K562 (cell line): ENCODE results near the gene ADAMTS2. TPM values are rescaled to one million over a fixed set of nuclear protein-coding genes. Genes with fewer than 3 reads are reported as not detected.

Experiments
- ATAC-seq: fragments of 200-7000 bp; cut with Tn5 transposase; 3 replicates; pipeline ENCODE4 v1.9.1; 2020; ENCODE audit warnings: moderate library complexity
- BruUV-seq: library from RNA; stranded (reverse); fragments of 400-500 nt; replicated peaks from 2 replicates; lab custom pipeline; 2021; lab: Mats Ljungman, UMichigan
- CTCF ChIA-PET: fragments of 300-600 bp; formaldehyde crosslinking; extraction: SDS; loops from one replicate; lab custom pipeline; 2021; ENCODE audit warnings: low intra/inter-chr PET ratio; lab: Yijun Ruan, JAX
- POLR2A ChIA-PET: fragments of 300-600, 350-650 bp; sonication (Branson Sonifier 250); formaldehyde crosslinking; extraction: SDS; loops from one replicate; lab custom pipeline; 2021; ENCODE audit warnings: antibody characterized with exemption, inconsistent platforms; lab: Yijun Ruan, JAX
- DNase-seq, 4 experiments: peaks; one replicate each; pipeline versions ENCODE4 v3.0.0 to v3.0.0-alpha.2; 2011 to 2018; ENCODE audit warnings: low spot score in 3 of 4, mixed read lengths in 3 of 4; ENCODE audit errors: extremely low read depth in 1 of 4
- FAIRE-seq: peaks from 2 replicates; lab custom pipeline; 2011; peaks lifted over from hg19 to GRCh38; lab: Jason Lieb, UNC
- H2AFZ ChIP-seq: 2 replicates; pipeline ENCODE4 v1.6.0; 2011; ENCODE audit warnings: low read depth, low read length, control low read depth, inconsistent platforms
- H3K27ac ChIP-seq: fragments of 200-600 bp; 3 replicates; pipeline ENCODE4 v1.8.0; 2011; ENCODE audit warnings: low read depth, mild to moderate bottlenecking, control low read depth, inconsistent platforms, low read length, moderate library complexity, mixed read lengths; ENCODE audit errors: extremely low read depth
- H3K27me3 ChIP-seq, 2 experiments: fragments of 300-600 bp in 1 of 2; 2 replicates in 1 of 2; 3 replicates in 1 of 2; pipeline versions ENCODE4 v1.6.0 to v1.8.0; 2011; ENCODE audit warnings: inconsistent platforms in 2 of 2, low read length in 2 of 2, mild to moderate bottlenecking in 1 of 2, mixed read lengths in 1 of 2, moderate library complexity in 1 of 2; ENCODE audit not compliant: control insufficient read depth in 2 of 2, insufficient read depth in 2 of 2
- H3K36me3 ChIP-seq: fragments of 300-600 bp; 3 replicates; pipeline ENCODE4 v1.8.0; 2011; ENCODE audit warnings: mild to moderate bottlenecking, low read length, inconsistent platforms; ENCODE audit not compliant: control insufficient read depth, insufficient read depth
- H3K4me1 ChIP-seq, 2 experiments: fragments of 200-600 bp in 1 of 2; replicated peaks in 1 of 2; 2 replicates in 1 of 2; 3 replicates in 1 of 2; pipeline versions ENCODE4 v1.5.1 to v1.8.0; 2011; ENCODE audit warnings: inconsistent platforms in 2 of 2, low read length in 2 of 2, mild to moderate bottlenecking in 1 of 2, mixed read lengths in 1 of 2, moderate library complexity in 1 of 2; ENCODE audit not compliant: control insufficient read depth in 2 of 2, insufficient read depth in 2 of 2
- H3K4me2 ChIP-seq: 2 replicates; pipeline ENCODE4 v1.6.1; 2011; ENCODE audit warnings: low read length, control low read depth, inconsistent platforms, mixed read lengths; ENCODE audit not compliant: insufficient read depth
- H3K4me3 ChIP-seq: fragments of 200-600 bp; sonication (generic), shearing (Covaris generic); 2 replicates; pipeline ENCODE4 v1.5.1; 2016; ENCODE audit warnings: control low read depth, inconsistent platforms
- H3K79me2 ChIP-seq: fragments of 200-600 bp; 3 replicates; pipeline ENCODE4 v1.8.0; 2011; ENCODE audit warnings: low read length, inconsistent platforms; ENCODE audit not compliant: control insufficient read depth, insufficient read depth
- H3K9ac ChIP-seq, 2 experiments: 2 replicates each; pipeline versions ENCODE4 v1.6.0 to v1.6.1; 2011; ENCODE audit warnings: low read depth in 2 of 2, low read length in 2 of 2, control low read depth in 1 of 2, inconsistent platforms in 1 of 2, mild to moderate bottlenecking in 1 of 2, mixed read lengths in 1 of 2; ENCODE audit not compliant: insufficient read depth in 1 of 2
- H3K9me1 ChIP-seq: one replicate; pipeline ENCODE4 v1.6.0; 2011; ENCODE audit warnings: inconsistent platforms, mild to moderate bottlenecking, low read length, moderate library complexity; ENCODE audit not compliant: control insufficient read depth, insufficient read depth
- H3K9me3 ChIP-seq: replicated peaks from 2 replicates; pipeline ENCODE4 v1.5.1; 2011; ENCODE audit warnings: low read depth, low read length, inconsistent platforms; ENCODE audit not compliant: control insufficient read depth, insufficient read depth
- H4K20me1 ChIP-seq: replicated peaks from 2 replicates; pipeline ENCODE4 v1.6.1; 2011; ENCODE audit warnings: low read length, inconsistent platforms, mixed read lengths; ENCODE audit not compliant: control insufficient read depth, insufficient read depth
- DMBX1 ChIP-seq: fragments of 250-450 bp; sonication (Bioruptor Pico); IDR thresholded peaks from 2 replicates; pipeline ENCODE4 v1.8.0; 2022; ENCODE audit warnings: inconsistent platforms, mild to moderate bottlenecking, moderate library complexity, borderline replicate concordance
- HNRNPK ChIP-seq: fragments of 200-400 bp; formaldehyde crosslinking; IDR thresholded peaks from one replicate; pipeline ENCODE4 v1.6.1; 2018; ENCODE audit warnings: mild to moderate bottlenecking, low read depth, low read length; ENCODE audit not compliant: poor library complexity, severe bottlenecking
- IFI16 ChIP-seq: fragments of 250-450 bp; sonication (Bioruptor Pico); IDR thresholded peaks from 2 replicates; pipeline ENCODE4 v2.1.2; 2022; ENCODE audit warnings: mild to moderate bottlenecking, inconsistent platforms
- KDM4B ChIP-seq, 2 experiments: fragments of 450-650 bp in 1 of 2; sonication (generic) in 1 of 2; IDR thresholded peaks; 2 replicates each; pipeline ENCODE4 v1.6.1; 2016 to 2017; ENCODE audit warnings: borderline replicate concordance in 2 of 2, antibody characterized with exemption in 1 of 2, low read depth in 1 of 2, mild to moderate bottlenecking in 1 of 2
- RERE ChIP-seq: sonication (generic); formaldehyde crosslinking; IDR thresholded peaks from 2 replicates; pipeline ENCODE4 v1.8.0; 2023; ENCODE audit warnings: missing genetic modification reagents, mild to moderate bottlenecking, borderline replicate concordance
- TCF15 ChIP-seq: fragments of 250-450 bp; sonication (Bioruptor Pico); IDR thresholded peaks from 2 replicates; pipeline ENCODE4 v1.8.0; 2022; ENCODE audit warnings: moderate library complexity, mild to moderate bottlenecking, inconsistent platforms
- ZBTB26 ChIP-seq: fragments of 450-650 bp; formaldehyde crosslinking; IDR thresholded peaks from 2 replicates; pipeline ENCODE4 v1.4.0; 2022; ENCODE audit warnings: missing genetic modification characterization
- ZC3H8 ChIP-seq: fragments of 450-650 bp; IDR thresholded peaks from 2 replicates; pipeline ENCODE4 v1.6.1; 2017
- ZFP30 ChIP-seq: fragments of 250-450 bp; sonication (Bioruptor Pico); IDR thresholded peaks from 2 replicates; pipeline ENCODE4 v1.8.0; 2022; ENCODE audit warnings: moderate library complexity, mild to moderate bottlenecking, inconsistent platforms, borderline replicate concordance
- ZNF175 ChIP-seq: fragments of 200-800 bp; sonication (Bioruptor generic); IDR thresholded peaks from 2 replicates; pipeline ENCODE4 v1.6.1; 2016; ENCODE audit warnings: low read depth, mild to moderate bottlenecking, missing genetic modification characterization, missing compliant biosample characterization
- ZNF263 ChIP-seq: sonication (generic); formaldehyde crosslinking; IDR thresholded peaks from 2 replicates; pipeline ENCODE4 v1.8.0; 2022; ENCODE audit warnings: mild to moderate bottlenecking, missing genetic modification reagents, borderline replicate concordance
- ZNF274 ChIP-seq: IDR thresholded peaks from 2 replicates; pipeline ENCODE4 v1.6.1; 2011; ENCODE audit warnings: low read depth, mild to moderate bottlenecking, low read length, moderate library complexity, borderline replicate concordance
- ZNF431 ChIP-seq: sonication (generic); formaldehyde crosslinking; IDR thresholded peaks from 2 replicates; pipeline ENCODE4 v1.8.0; 2022; ENCODE audit warnings: mild to moderate bottlenecking, missing genetic modification reagents
- ZNF764 ChIP-seq: fragments of 250-450 bp; sonication (Bioruptor Pico); IDR thresholded peaks from 2 replicates; pipeline ENCODE4 v1.4.0; 2020; ENCODE audit warnings: low read depth, mild to moderate bottlenecking, moderate library complexity
- WGBS: fragments of 100-300 bp; shearing (Covaris generic); methylation state at CpG from one replicate; pipeline ENCODE4 v1.1.6; 2016; ENCODE audit warnings: low coverage, mixed read lengths; ENCODE audit not compliant: insufficient coverage; ENCODE audit errors: missing lambda C conversion rate; 5-methylcytosine and 5-hydroxymethylcytosine counted together
- in situ Hi-C: fragments of 300-500 bp; cut with MboI; formaldehyde crosslinking; loops from 4 replicates; pipeline ENCODE4 v1.15.0; 2018; ENCODE audit warnings: inconsistent platforms, mixed read lengths
- intact Hi-C: fragments of 100-400 bp; cut with micrococcal nuclease; formaldehyde crosslinking; loops from 2 replicates; pipeline ENCODE4 v1.14.2; 2022
- polyA plus RNA-seq, 8 experiments: library from polyadenylated mRNA; depleted of rRNA in 4 of 8; stranded (reverse) in 5 of 8; unstranded in 3 of 8; fragments of >200 nt; fragmentation: Nextera tagmentation in 2 of 8; fragmentation: Illumina TruSeq in 1 of 8; extraction: Ambion mirVana in 2 of 8; extraction: Trizol in 1 of 8; gene quantifications; 2 replicates each; pipeline versions ENCODE4 v1.2.1 to v1.2.3, GENCODE V29; 2011 to 2014; ENCODE audit warnings: inconsistent platforms in 1 of 8, missing spikeins in 1 of 8
- total RNA-seq, 7 experiments: library from RNA; depleted of rRNA in 6 of 7; stranded (reverse); fragments of >200 nt in 6 of 7; fragmentation: Illumina TruSeq in 2 of 7; extraction: Trizol in 2 of 7; gene quantifications; 2 replicates each; pipeline versions ENCODE4 v1.2.1 to v1.2.3, GENCODE V29; 2011 to 2021; ENCODE audit warnings: low replicate concordance in 1 of 7

ADAMTS2 gene
- total and polyA plus RNA-seq, 9 of the 15 experiments (the other 6 are each of a cell fraction or from before 2014, with no cell fraction given), result not detected

GRCh38 chr5:179124273-179124852 is 220.9 kb downstream of the ADAMTS2 start:
- no peak overlapping the region for H3K27ac ChIP-seq
- no peaks in the 10 kb centered on the region for H3K9me3 ChIP-seq
- in situ Hi-C loops, result no loop called here
- H3K4me3 ChIP-seq, result no peak overlapping the region
- DNase-seq, result no peak
- H3K9ac ChIP-seq, result no peak overlapping the region
- peaks cover 0 to 64% of the 10 kb centered on the region in 2 experiments; a peak in 2 of 5 replicates for H3K27me3 ChIP-seq
- peaks cover 0 to 7% of the 10 kb centered on the region in 2 experiments; a peak in 1 of 5 replicates for H3K4me1 ChIP-seq
- no TSS peak for BruUV-seq
- H3K4me2 ChIP-seq, result no peak overlapping the region
- no peak for ATAC-seq
- no peaks in the 10 kb centered on the region for H3K36me3 ChIP-seq
- H2AFZ ChIP-seq, result no peak overlapping the region
- ChIA-PET POLR2A (interaction anchor here (0.5 to 0.6 kb wide), 2 partner anchors 198 to 913 kb away, joined by 3 read pairs; no protein-coding TSS in a partner anchor), CTCF (no interaction called here)
- no peaks in the 10 kb centered on the region for H4K20me1 ChIP-seq
- no peak for FAIRE-seq
- intact Hi-C loops, result no loop called here
- no peaks in the 10 kb centered on the region for H3K9me1 ChIP-seq
- H3K79me2 ChIP-seq, result no peaks in the 10 kb centered on the region
- WGBS, result 5% methylated on average over 18 of the region's 21 CpGs
- TF ChIP-seq ZNF431 (CRISPR knock-in tag) (no peak), KDM4B (IDR thresholded peaks at IDR 0.05; ENCODE audit: borderline replicate concordance in 2 of 2, low read depth in 1 of 2) (no peak), DMBX1 (no peak), ZC3H8 (no peak), ZFP30 (CRISPR knock-in tag) (no peak), ZNF263 (no peak), IFI16 (CRISPR knock-in tag) (no peak), HNRNPK (no peak), ZNF175 (CRISPR knock-in tag) (no peak), ZNF764 (CRISPR knock-in tag) (no peak), ZNF274 (no peak), TCF15 (CRISPR knock-in tag) (no peak), ZBTB26 (CRISPR knock-in tag) (no peak), RERE (CRISPR knock-in tag) (no peak)
